Tibial nerve (tissue), 4 donors: ENCODE results near the gene PTPRD.

Experiments used
- EP300 ChIP-seq, 2 donors: sonication (generic); formaldehyde crosslinking; IDR thresholded peaks; one replicate each; pipeline ENCODE4 v1.6.1; 2017; ENCODE audit warnings: antibody characterized with exemption in 2 of 2, mild to moderate bottlenecking in 1 of 2
- TF ChIP-seq, protein P1 (sequence below), 5 experiments: fragments of 200-600 bp in 3 of 5; fragments of 450-650 bp in 2 of 5; sonication (generic) in 3 of 5; IDR thresholded peaks; one replicate each; pipeline ENCODE4 v1.5.1; 2016 to 2019; ENCODE audit warnings: antibody characterized with exemption in 5 of 5, mild to moderate bottlenecking in 3 of 5, moderate library complexity in 2 of 5

GRCh38 chr9:9002826-9003583 lies 1609.8 kb downstream of the PTPRD start:
- TF ChIP-seq, protein P1, sequence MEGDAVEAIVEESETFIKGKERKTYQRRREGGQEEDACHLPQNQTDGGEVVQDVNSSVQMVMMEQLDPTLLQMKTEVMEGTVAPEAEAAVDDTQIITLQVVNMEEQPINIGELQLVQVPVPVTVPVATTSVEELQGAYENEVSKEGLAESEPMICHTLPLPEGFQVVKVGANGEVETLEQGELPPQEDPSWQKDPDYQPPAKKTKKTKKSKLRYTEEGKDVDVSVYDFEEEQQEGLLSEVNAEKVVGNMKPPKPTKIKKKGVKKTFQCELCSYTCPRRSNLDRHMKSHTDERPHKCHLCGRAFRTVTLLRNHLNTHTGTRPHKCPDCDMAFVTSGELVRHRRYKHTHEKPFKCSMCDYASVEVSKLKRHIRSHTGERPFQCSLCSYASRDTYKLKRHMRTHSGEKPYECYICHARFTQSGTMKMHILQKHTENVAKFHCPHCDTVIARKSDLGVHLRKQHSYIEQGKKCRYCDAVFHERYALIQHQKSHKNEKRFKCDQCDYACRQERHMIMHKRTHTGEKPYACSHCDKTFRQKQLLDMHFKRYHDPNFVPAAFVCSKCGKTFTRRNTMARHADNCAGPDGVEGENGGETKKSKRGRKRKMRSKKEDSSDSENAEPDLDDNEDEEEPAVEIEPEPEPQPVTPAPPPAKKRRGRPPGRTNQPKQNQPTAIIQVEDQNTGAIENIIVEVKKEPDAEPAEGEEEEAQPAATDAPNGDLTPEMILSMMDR (IDR thresholded peaks at IDR 0.05), result no peak
- TF ChIP-seq EP300 (IDR thresholded peaks at IDR 0.05), result no peak
